ENCODE data around the gene DBF4B.
"Not testable (repeated sequence)": the region's sequence is repeated elsewhere in the genome, so short reads cannot be mapped to it uniquely, and the experiment has no call there.

GRCh38 chr17:44700288-44700687 lies 8.2 kb upstream of the DBF4B start:
- TF ChIP-seq EZH2 (IDR thresholded peaks at IDR 0.05; ENCODE audit: borderline replicate concordance, control insufficient read depth, low read depth, low read length); CTCF (IDR thresholded peaks at IDR 0.05 in 2 of 3, conservative IDR thresholded peaks at IDR 0.05 in 1 of 3; ENCODE audit: control insufficient read depth in 2 of 3, extremely low read depth in 1 of 3, insufficient read depth in 1 of 3, low read depth in 3 of 3, low read length in 3 of 3); MAX (IDR thresholded peaks at IDR 0.05; ENCODE audit: low read depth, low read length); POLR2AphosphoS5 (IDR thresholded peaks at IDR 0.05; ENCODE audit: low read length); HDAC2 (IDR thresholded peaks at IDR 0.05); ZSCAN29 (IDR thresholded peaks at IDR 0.05); PML (IDR thresholded peaks at IDR 0.05; ENCODE audit: low read length); YY1 (IDR thresholded peaks at IDR 0.05; ENCODE audit: low read depth, low read length); MXI1 (IDR thresholded peaks at IDR 0.05; ENCODE audit: low read depth, low read length); SMC3 (IDR thresholded peaks at IDR 0.05; ENCODE audit: borderline replicate concordance, low read length); POLR2A (IDR thresholded peaks at IDR 0.05; ENCODE audit: low read depth, low read length): not testable (repeated sequence)

Measured in GM12878 (cell line).